ENCODE data around the gene CLCNKB.
"Not testable (repeated sequence)": the region's sequence is repeated elsewhere in the genome, so short reads cannot be mapped to it uniquely, and the experiment has no call there.

CLCNKB gene

DNA sequence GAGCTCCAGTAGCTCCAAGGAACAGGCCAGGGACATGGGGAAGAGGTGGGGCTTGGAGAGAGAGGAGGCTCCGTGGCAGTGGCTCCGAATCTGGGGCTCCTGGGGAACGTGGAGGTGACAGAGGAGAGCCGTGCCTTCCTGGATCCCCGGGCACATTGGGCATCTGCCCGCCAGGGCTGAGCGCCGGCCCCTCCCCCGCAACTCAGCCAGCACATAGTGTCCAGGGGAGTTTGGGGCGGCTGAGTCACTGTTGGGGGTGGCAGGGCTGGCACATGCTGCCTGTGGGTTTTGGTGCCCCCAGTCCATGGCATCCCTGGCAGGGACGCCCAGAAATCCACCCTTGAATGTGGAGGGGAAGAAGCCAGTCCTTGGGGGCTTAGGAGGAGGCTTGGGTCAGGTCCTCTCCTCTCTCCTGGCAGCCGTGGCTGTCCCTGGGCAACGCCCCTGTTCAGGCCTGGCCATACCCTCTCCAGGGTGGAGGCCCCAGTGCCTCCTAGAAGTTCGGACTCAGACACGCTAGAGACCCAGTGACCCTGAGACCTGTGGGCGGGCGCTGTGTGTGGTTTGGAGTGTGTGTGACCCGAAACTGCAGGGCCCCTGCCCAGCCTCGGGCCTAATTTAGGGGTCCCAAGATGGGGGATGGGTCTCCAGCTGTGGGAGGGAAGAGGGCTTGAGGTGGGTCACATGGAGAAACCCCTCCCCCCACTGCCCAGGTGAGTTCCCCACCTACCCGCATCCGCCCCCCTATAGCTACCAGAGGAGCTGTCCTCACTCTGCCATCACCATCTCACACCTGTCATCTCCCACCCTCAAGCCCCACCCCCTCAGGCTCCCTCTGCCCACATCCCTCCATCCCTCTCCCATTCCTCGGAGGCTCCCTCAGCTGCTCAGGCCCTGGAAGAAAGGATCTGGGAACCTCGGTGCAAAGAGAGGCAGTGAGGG lies 27.4 kb upstream of the CLCNKB start:
- peak; percentile 27 for DNase-seq

DNA sequence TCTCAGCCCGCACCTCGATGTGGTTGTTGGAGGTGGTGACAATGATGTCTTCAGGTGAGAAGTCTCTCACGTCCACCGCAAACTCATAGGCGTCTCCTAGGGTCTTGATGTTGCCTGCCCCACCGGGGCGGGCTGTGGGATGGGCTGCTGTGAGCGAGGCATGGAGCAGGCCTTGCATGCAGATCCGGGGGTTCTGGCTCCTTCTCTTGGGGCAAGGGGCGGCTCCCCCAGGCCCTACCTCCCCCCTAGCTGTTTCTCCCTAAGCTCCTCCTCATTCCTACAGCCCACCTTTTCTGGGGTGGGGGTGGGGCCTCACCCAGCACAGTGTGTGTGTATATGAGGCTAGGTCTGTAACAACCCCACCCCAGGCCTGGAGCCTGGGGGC lies 26.5 kb upstream of the CLCNKB start:
- peak; percentile 21 for DNase-seq

DNA sequence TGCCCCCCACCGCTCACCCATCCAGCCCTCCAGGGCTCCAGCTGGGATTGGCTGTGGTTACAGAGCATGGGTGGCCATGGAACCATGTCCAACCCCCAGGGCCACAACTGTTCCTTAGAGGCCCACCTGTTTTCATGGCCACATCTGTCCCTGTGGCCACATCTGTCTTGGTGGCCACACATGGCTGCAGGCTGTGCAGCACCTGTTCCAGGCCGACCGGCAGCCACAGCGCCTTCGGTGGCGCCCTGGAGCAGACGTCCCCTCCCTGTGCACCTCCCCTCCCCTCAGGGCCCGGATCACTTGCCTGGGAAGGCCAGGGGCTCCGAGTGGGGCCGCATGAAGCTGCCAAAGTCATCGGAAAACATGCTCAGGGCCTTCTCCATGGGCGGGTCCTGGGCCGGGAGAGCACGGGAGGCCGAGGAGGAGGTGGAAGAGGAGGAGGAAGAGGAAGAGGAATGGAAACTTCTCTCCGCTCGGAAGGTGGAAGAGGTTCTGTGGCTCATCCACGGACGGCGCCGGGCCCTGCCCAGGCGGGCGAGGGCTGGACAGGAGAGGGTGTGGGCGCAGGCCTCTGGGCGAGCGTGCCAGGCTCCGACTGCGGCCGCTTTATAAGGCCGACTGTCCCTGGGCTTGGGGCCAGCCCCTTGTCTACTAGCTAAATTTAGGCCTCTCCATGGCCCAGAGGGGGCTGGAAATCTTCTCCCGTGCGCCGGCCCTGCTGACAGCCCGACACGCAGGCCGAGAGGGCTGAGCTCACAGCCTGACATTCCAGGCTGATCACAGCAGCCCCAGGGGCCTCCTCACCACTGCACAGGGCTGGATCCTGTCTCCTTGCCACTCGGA lies 25.9 kb upstream of the CLCNKB start, which contains the start of gene HSPB7:
HSPB7 (minus strand) TSS at position 583 of the 843 bp plus-strand sequence; CDS start at position 503, 80 bp downstream.
- DNase-seq, result peak; percentile 87

DNA sequence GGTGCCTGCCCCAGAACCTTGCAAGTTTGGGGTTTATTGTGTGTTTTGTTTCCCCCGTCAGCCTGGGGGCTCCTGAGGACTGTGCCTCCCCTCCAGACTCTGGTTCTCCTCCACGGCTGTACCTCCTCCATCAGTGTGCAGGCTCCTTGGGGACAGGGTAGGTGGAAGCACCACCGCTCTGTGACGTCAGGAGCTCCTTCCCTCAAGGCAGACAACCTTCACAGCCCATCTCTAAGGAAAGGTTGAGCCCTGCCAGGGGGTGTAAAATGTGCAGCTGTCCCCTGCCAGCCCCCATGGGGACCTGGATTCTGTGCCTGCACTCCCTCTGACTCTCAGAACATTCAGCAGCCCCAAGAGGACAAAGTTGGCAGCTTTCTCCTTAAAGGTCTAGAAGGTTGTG lies 25.3 kb upstream of the CLCNKB start:
- DNase-seq, result no peak

DNA sequence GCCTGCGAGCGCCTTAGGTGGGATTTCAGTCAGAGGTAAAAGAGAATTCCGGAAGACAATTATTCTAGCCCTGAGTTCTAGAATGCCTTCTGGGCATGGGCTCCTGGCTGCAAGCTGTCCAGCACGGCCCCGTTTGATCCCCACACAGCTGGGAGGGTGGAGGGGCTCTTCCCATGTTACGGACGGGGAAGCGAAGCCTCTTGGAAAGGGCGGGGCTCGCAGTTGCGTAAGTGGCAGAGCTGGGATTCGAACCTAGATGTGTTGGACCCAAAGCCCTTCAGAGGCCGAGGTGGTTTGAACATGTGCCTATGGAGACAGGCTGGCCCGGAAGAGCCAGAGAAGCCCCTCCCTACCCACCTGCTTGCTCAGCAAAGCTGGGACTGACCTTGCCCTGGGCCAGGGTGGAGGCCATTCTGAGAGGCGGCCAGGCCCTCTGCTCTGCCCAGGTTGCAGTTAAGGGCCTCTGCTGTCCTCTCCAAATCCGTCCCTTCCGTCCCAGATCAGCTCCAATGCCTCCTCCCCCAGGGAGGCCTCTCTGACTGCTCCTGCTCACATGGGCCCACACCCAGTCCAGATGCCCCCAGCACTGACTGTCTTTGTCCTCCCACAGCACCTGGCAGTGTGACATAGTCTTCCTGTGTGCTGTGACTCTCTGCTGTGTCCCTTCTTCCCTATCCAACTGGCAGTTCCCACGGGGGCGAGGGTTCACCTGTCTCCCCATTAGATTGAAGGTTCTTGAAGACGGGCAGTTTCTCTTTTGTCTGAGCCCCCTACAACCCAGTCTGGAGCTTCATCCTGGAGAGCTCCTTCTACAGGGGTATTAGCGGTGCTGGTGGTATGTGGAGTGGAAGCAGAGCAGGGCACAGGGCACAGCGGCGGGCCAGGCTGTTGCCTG lies 24.6 kb upstream of the CLCNKB start:
- peak; percentile 25 for DNase-seq

DNA sequence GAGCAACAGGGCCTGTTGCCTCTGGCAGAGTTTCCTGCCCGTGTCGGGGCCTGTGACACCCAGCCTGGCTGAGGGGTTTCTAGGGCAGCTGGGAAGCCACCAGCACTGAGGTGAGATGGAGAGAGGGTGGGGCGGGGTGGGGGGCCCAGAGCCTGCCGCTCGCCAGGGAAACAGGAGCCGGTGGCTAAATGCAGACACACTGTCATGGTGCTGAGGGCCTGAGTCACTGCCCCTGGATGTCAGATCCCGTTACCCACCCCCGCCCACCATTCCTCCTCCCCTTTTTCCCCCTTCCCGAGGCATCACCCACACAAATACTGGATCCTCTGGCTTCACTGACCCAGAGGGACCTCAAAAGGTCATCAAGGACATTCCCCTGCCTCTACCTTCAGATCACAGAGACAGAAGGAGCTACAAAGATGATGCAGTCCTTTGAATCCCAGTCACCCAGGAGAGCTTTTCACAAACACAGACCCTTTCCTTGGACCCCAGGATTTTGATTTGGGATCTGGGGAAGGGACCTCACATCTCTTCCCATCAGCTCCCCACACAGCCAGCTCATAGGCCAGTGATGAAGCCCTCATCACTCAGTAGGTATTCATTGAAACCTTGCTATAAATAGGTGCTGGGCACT lies 23.8 kb upstream of the CLCNKB start:
- DNase-seq, result peak; percentile 44

DNA sequence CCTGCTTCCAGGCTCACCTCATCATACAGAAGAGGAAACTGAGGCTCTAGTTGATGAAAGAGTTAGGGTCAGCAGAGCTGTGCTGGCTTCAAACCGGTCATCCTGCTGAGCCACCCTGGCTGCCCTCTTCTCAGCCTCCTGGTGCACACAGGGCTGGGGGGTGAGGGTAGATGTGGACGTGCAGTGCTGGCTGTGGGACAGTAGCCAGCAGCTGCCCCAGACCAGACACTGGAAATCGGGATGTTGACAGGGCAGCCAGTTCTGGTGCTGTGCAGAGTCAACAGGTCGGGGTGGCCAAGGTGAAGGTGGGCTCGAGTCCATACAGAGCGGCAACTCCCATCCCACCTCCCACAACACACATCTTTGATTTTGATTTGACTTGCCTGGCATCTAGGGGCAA lies 23.3 kb upstream of the CLCNKB start:
- DNase-seq, result peak; percentile 12

DNA sequence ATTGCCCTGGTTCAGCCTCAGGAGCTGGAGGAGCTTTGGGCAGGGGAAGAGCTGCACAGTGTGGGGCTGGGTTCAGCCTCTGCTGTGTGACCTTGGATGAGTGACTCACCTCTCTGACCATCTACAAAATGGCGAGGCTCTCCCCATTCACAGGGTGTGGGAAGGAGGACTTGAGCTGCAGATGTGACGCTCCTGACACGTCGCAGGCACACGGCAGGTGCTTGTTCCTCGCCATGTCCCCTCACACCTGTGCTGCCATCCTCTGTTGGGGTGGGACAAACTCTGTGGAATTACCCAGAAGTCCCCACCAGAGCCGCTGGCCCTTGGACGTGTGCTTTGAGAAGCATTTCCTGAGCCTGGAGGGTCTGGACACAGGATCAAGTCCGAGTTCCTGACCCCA lies 22.7 kb upstream of the CLCNKB start:
- DNase-seq, result not testable (repeated sequence)

DNA sequence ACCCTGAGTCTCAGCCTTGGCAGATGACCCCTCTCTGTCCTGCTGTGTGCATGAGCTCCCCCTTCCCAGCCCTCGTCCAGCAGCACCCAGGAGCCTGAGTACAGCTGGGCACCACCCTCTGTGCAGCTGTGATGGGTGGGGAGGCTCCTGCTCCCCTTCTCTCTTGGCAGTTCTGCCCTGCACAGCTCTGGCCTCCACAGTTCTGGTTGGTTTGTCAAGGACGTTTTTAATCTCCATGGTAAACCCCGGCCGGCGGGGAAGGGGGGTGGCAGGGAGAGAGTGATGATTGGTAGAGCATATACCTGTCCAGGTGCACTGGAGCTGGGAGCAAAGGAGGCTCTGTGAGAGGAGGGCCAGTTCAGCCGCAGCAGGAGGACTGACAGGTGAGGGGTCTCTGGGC lies 21.9 kb upstream of the CLCNKB start, which contains the start of gene CLCNKA:
CLCNKA (plus strand) TSS at position 356 of the 400 bp plus-strand sequence. CDS start 584 bp downstream, outside the sequence.
- DNase-seq, result no peak

DNA sequence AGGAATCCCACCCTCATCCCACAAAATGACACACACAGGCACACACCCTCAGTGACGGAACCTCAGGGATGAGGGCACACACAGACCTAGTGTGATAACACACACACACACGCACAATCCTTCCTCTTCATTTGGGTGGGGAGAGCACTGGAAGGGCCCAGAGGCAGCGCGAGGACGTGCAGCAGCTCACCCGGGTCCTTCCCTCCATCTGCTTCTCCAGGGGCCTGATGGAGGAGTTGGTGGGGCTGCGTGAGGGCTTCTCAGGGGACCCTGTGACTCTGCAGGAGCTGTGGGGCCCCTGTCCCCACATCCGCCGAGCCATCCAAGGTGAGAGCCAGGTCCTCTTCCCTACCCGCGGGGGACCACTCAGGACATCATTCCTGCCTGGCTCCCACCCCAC lies 21.2 kb upstream of the CLCNKB start:
- DNase-seq, result no peak

DNA sequence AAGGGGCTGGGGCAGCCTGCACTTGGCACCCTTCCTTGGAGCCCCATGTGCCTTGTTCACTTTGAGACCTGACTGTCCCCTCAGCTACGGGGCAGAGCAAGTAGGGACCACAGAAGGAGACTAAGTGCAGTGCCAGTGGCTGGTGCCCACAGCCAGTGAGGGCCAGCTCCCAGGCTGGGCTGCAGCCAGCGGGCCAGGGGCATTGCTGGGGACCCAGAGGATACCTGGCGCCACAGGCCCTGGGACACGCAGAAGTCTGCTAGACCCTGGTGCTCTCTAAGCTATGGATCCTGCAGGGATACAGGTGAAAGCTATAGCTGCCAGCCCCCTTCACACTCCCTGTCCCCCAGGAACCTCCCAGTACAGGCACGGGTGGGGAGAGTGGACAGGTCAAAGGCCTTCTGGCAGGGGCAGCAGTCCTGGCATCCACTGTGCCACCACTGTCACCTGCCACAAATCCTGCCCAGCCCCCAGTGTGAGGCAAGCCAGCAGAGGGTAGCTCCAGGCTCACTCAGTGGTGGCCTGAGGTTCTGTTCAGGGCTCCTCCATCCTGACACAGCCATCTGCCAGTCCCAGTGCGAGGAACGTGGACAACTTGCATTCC lies 20.4 kb upstream of the CLCNKB start:
- DNase-seq, result no peak

DNA sequence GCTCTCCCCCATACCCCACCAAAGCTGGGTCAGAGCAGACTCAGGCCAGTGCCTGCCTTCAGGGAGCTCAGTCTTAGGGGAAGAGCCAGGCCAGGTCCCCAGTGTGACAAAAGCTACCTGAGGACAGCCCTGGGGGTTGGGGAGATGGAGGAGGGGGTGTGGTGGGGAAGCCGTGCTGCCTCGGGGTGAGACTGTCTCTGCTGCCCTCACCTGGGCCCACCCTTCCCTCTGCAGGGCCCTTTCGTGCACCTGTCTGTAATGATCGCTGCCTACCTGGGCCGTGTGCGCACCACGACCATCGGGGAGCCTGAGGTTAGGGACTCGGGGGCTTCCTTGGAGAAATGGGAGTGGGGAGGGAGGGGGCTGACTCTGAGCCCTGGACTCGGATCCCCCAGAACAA lies 17.3 kb upstream of the CLCNKB start:
- not testable (repeated sequence) for DNase-seq

DNA sequence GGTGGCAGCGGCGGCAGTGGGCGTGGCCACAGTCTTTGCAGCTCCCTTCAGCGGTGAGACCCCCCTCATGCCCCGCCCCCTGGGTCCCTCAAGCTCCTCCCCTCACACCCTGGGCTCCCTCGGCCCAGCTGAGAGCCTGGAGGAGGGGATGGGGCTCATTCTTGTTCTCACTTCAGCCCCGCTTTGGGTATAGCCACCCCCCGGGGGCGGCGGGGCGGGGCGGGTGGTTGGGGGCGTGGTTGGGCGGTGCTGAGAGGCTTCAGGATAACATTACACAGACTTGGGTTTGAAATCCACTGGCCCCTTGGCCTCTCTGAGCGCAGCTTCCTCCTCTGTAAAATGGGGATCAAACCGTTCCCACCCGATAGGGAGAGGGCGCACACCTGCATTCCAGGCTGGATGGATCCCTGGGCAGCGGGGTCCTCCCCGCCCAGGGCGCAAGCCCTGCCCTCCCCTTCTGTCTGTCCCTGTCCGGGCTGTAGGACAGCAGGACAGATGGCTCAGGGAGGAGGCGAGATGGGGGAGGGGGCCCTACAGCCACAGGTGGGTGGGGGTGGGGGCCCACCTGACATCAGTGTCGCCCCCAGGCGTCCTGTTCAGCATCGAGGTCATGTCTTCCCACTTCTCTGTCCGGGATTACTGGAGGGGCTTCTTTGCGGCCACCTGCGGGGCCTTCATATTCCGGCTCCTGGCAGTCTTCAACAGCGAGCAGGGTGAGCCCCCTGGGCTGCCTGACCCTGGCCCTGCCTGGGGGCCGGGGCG lies 16.7 kb upstream of the CLCNKB start:
- DNase-seq, result no peak

DNA sequence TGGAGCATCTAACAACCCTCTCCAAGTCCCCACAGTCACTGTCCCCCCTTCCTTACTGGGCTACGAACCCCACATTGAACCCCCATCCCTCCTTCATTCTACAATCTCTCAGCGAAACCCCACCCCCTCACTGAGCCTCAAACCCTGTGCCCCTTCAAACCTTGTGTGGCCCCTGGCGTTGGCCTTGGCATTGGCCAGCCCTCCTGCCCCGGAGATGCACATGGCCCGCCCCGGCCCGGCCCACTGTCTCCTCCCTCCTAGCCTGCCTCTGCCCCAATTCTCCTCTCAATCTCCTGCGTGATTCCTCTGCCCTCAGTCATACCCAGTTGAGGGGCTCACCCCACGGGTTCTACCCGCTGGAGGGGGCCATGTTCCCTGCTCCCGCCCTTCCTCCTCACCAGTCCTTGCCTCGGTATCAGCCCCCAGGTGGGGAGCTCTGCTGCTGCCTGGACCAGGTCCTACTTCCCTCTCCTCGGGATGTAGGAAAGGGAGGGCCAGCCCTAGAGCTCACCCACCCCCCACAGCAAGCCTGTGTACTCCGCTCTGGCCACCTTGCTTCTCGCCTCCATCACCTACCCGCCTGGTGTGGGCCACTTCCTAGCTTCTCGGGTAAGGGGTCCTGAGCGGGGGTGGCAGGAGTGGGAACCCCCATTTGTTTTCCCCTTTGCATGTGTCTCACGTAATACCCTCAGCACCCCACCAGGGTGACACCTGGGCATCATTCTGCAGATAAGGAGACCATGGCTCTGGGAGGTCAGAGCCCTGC lies 15.2 kb upstream of the CLCNKB start:
- no peak for DNase-seq

DNA sequence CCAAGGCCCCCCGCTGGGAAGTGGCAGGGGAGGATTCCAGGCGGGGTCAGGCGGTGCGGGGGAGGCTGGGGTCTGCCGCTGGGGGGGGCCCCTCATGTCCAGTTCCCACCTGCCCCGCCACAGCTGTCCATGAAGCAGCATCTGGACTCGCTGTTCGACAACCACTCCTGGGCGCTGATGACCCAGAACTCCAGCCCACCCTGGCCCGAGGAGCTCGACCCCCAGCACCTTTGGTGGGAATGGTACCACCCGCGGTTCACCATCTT lies 14.6 kb upstream of the CLCNKB start:
- not testable (repeated sequence) for DNase-seq

DNA sequence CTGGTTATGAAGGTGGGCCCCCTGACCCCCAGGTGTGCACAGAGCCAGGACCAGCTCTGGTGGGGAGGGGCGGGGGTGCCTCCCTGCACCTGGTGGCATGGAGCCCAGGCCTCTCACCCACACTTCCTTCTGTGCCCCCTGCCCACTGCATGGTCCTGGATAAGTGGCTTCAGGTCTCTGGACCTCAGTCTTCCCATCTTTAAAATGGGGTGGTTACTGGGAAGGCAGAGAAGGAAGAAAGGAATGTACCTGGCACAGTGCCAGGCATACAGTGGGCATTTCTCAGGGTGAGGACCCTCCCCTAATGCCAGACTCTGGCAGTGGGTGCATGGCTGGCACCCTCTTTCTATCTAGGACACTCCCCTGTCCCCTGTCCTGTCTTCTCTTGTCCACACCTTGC lies 14.3 kb upstream of the CLCNKB start:
- DNase-seq, result no peak

DNA sequence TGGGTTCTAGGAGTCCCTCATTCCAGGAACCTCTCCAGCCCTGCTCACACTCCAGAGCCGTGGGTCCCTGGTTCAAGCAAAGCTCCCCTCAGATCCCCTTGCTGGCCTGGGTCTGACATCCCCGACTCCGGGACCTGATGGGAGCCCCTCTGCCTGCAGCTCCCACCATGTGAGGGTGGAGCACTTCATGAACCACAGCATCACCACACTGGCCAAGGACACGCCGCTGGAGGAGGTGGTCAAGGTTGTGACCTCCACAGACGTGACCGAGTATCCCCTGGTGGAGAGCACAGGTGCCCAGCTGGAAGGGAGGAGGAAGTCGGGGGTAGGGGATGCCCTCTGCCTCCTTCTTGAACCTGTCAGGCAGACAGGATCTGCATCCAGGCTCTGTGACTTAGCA lies 12.0 kb upstream of the CLCNKB start:
- no peak for DNase-seq

DNA sequence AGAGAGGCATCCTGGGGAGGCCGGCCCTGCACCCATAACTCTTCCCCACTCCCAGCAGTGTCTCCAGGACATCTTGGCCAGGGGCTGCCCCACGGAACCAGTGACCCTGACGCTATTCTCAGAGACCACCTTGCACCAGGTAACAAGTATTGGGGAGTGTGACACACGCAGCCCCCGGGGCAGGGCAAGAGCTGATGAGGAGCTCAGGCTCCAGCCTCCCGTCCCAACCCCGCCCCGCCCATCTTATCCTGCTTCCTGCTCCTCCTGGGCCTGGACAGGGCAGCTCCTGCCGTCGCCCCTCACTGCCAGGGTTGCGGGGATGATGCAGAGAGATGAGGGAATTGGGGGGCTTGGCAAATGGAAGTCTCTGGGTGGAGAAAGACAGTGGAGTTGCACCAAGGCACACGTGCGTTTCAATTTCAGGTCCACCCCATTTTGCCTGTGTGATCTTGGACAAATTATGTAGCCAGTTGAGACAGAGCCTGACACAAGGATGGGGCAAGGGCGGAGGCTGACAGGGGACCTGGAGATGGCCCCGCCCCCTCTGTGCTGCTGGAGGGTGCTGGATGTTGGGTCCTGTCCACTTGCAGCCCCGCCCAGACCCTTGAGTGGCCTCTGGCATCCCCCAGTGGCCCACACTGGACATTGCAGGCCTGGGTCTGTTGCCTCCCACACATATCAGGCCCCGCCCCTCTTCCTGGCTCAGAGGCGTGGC lies 11.0 kb upstream of the CLCNKB start:
- peak; percentile 85 for DNase-seq

DNA sequence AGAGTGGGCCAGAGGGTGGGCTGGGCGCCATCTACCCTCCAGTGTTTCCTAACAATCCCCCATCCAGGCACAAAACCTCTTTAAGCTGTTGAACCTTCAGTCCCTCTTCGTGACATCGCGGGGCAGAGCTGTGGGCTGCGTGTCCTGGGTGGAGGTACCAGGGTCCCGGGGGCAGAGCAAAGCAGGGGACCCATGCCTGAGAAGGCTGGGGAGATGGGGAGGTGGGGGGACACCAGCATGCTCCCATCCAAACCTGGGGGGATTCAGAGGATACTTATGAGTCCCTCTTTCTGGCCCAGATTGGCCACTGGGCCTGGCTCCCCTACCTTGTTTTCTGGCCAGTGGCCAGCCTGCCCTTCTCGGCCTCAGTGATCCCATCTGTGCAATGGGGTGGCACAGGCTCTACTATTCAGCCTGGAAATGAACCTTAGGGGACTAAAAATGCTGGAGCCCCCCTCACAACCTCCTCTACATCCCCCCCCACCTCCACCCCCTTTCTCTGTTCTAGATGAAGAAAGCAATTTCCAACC lies 10.4 kb upstream of the CLCNKB start:
- DNase-seq, result not testable (repeated sequence)
